Measurements from ENCODE around the gene KCNA3.
"Not testable (repeated sequence)": the region's sequence is repeated elsewhere in the genome, so short reads cannot be mapped to it uniquely, and the experiment has no call there.

KCNA3 gene

DNA sequence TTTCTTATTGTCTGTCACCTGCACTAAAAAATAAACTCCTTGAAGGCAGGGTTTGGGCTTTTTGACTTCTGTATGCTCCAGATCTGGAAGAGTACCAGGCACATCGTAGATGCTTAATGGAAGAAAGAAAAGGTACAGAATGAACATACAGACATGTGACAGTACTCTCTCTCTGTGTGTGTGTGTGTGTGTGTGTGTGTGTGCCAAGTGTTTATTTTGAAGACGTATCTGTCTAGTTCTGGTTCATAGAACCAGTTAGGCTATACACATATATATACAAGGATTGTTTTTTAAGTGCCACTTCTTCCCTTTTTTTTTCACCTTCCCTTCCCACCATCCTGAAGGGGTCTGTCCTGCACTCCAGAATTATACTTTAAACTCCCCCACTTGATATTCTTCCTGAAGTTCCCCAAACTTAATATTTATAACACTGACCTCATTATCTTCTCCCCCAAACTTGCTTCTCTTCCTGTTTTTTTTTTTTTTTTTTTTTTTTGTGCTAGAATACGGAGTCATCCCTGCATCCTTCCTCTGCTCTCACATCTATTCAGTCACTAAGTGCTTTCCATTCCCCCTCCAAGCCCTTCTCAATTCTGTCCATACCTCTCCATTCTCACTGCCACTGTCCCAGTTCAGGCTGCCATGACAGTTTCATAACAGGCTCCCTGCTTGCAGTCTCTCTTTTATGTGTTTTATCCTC is 5.4 kb upstream of the KCNA3 start:
- no peak for DNase-seq (ENCODE audit: low spot score)

DNA sequence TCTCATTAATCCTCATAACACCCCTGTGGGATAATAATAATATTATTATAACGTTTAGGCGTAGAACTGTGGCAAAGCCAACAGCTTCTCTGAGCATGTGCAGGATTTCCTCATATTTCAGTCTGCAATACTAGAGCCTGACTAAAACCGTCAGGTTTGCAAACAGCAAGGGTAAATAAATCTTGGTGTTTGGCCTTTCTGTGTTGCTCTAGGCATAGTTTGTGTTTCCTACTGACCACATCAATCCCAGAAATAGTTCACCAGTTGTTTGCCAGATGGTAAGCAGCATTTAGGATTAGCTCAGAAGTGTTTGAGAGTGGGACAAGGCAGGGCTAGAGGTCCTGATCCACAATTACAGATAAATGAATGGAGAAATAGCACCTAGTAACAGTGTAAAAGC is 2.8 kb upstream of the KCNA3 start:
- DNase-seq (ENCODE audit: low spot score): no peak

DNA sequence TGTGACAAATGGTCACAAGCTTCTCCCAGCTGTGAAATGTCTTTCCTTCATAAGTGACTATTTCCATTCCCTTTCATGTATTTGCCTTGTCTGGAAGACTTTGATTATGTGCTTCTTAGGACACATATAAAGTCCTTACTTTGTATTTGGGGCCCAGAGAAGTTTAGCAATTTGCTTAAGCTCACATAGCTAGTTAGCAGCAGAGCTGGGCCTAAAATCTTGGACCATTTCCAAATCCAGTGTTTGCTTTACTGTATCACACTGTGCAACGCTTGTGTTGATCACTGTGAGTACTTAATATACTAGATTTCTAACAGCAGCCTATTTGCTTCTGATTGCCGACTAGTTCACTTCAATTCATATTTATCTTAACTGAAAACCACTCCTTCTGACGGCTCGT is 2.2 kb upstream of the KCNA3 start:
- DNase-seq (ENCODE audit: low spot score): no peak

DNA sequence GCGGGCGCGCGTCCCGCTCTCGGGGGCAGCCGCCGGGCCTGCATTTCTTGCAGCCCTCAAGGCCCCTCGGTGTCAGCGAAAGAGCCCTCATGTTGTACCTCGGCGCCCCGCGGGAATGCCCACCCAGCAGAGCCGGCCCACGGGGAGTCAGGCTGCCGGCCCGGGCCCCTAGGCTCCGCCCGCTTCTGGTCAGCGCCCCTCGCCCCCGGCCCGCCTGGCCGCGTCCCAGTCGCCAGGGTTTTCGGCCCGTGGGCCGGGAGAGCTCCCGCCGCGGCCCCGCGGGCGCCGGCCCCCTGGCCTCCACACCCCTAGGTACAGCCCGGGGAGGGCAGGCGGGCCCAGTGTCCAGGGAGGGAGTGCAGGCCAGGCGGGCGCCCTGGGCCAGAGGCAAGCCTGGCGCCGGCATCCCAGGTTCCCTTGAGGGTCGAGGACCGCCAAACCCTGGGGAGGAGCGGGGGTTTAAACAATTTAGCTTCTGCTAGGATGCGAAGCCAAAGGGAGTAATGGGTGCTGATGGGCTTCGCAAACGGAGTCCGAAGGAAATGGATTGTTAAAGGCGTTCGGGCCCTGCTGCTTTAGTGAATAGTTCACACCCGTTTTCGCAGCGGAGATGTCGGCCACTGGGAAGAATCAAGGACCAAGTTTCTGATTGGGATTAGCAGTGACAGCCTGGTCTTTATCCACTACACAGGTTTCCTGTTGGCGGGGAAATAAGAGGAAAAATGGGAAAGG is 486 bp upstream of the KCNA3 start:
- no peak for DNase-seq (ENCODE audit: low spot score)

DNA sequence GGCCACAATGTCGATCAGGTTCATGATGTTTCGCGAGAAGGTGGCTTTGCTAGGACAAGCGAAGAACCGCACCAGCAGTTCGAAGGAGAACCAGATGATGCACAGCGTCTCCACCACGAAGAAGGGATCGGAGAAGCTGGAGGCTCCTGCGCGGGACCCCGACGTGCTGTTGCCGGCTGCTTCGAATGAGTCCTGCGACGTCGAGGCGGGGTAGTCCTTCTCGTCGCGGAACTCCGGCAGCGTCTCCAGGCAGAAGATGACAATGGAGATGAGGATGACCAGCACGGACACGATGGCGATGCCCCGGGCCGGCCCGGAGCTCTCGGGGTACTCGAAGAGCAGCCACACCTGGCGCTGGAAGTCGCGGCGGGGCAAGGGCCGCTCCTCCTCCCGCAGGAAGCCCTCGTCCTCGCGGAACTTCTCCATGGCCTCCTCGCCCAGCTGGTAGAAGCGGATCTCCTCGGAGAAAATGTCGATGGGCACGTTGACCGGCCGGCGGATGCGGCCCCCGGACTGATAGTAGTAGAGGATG is 869 bp downstream of the KCNA3 start:
- DNase-seq (ENCODE audit: low spot score): no peak

DNA sequence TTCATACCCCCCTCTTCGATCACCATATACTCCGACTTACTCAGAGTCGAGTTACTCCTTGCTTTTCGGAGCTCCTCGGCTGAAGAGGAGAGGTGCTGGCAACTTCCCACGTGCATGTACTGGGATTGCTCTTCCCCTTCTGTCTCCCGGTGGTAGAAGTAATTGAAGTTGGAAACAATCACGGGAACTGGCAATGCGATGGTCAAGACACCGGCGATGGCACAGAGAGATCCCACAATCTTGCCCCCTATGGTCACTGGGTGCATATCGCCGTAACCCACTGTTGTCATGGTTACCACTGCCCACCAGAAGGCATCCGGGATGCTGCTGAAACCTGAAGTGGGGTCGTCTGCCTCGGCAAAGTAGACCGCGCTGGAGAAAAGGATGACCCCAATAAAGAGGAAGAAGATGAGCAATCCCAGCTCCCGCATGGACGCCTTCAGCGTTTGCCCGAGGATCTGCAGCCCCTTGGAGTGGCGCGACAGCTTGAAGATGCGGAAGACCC is 1.5 kb downstream of the KCNA3 start:
- no peak for DNase-seq (ENCODE audit: low spot score)

DNA sequence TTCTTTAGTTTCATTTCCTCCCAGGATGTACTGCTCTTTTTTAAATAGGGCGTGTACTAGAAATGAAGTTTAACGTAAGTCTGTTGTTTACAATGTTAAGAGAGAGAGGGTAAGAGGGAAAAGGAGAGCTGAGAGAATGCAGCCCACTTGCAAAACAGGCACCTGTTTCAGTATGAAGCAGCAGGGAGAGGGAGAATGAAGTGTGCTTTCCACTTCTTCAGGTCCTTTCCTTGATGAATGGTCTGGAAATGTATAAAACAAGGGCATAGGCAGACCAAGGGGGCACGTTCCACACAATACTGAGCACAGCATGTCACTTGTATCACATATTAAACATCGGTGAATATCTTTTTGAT is 2.0 kb downstream of the KCNA3 start:
- DNase-seq (ENCODE audit: low spot score): no peak

DNA sequence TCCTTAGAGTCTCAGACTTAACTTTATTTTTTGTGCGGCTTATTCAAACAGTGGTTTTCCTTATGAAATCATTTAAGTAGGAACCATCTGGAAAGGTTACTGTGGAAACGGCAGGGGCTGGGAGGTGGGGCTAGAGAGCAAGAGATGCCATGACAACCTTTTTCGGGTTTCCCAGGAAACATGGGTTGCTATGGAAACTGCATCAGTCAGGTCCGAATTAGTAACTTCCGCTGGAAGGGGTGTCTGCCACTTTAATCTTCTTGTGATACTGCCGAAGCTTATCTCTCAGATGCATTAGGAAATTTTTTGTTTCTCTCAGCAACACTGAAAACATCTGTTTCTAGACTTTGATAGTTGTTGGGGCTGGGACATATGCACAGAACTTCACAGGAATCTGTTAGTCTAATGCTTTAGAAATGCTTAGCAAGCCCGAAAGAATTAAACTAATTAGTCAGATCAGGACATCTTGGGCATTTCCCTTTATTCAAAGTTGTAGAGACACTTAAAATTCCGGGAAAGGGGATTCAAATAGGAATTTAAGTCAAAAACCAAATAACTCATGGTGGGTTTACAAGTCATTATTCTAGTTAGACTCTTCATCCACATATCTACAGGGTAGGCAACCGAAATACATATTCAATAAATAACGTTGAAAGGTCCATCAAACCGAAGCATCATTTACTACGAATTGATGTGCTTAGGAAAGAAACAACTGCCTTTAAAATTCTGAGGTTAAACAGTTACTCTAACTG is 2.6 kb downstream of the KCNA3 start:
- no peak for DNase-seq (ENCODE audit: low spot score)

DNA sequence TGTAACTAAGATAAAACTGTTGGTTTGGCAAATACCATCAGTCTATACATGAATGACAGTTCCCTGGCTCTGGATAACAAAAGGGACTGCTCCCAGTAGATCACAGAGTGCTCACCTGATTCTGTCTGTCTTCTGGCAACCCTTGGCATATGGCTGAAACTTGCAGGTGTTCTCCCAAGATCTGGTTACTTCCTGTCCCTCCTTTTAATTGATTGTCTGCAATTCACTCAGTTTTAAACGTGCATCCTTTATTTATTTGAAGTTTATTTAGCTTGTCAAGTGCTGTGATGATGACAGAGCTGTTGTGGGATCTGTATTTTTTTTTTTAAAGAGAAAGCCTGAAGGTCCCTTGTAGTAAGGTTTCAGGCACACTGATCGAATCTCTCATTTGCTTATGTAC is 3.4 kb downstream of the KCNA3 start:
- no peak for DNase-seq (ENCODE audit: low spot score)

DNA sequence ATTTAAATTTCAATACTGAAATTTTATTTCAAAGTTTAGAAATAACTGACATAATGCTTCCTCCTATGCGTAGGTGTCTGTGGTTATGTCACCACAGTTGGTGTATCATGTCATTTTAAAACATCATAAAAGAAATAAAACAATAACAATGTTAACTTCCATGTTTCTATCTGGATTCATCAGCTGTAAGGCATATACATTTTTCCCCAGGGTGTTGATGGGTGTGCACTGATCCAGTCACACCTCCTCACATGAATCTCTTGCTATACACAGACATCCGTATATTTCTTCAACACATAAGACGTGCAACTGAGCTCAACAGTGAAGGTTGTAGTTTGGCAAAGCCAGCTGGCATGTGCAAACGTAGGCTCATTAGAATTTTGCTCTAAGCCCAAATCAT is 6.2 kb downstream of the KCNA3 start:
- no peak for DNase-seq (ENCODE audit: low spot score)

DNA sequence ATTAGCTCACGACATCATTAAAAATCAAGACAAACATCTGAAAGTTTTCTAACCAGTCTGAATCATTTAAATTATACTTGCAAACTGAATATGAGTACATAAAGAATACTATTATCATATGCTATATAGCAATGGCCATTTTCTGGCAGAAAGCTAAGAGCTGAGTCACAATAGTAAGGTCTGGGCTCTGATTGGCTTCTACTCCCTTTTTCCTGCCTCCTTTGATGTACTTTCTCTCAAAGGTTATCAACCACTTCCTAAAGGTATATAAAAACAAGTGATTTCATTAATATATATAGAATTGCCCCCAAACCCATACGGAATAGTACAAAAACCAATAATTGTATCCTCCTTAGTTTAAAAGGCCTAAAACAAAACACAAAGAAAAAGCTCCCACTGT is 7.0 kb downstream of the KCNA3 start:
- no peak for DNase-seq (ENCODE audit: low spot score)

DNA sequence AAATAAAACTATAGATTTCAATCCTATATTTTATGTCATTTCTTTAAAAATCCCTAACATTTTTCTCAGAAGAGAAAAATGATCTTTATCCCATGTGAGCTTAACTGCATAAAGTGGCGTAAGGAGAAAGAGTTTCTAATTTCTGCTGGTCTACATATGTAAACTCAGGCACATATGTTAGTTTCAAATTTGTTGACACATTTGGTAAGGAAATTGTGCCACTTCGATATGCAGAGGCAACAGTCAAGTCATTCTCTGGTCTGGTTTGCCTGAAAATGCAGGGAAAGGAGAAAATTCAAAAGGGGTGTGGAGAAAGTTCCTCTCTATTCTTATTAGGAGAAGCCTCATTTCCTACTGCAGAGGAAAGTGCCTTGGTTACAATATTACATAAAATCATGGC is 11.5 kb downstream of the KCNA3 start:
- DNase-seq (ENCODE audit: low spot score): no peak

DNA sequence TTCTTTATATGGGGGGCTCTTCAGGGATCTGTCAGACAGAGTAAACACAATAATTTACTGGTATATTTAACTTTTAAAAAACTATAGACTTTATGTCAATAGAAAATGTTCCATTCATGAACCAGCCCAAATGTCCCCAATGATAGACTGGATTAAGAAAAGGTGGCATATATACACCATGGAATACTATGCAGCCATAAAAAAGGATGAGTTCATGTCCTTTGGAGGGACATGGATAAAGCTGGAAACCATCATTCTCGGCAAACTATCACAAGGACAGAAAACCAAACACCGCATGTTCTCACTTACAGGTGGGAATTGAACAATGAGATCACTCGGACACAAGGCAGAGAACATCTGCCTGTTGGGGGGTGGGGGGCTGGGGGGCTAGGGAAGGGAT is 15.2 kb downstream of the KCNA3 start:
- not testable (repeated sequence) for DNase-seq (ENCODE audit: low spot score)

DNA sequence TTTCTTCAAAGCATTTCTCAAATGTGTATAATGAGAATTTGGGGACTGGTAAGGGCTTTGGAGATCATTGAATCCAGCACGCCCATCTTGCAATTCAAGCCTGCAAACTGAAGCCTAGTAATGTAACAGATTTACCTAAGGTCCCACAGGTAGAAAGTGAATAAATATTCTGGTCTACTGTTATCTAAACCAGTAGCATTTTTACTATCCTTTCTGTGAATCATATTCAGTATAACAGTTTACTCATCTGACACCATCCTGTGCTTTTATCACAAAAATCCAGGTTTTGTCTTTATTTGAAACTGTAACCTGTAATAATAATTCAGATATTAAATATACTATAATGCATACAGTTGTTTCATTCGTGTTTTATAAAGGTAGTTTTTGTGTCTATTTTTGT is 17.4 kb downstream of the KCNA3 start:
- DNase-seq (ENCODE audit: low spot score): no peak

DNA sequence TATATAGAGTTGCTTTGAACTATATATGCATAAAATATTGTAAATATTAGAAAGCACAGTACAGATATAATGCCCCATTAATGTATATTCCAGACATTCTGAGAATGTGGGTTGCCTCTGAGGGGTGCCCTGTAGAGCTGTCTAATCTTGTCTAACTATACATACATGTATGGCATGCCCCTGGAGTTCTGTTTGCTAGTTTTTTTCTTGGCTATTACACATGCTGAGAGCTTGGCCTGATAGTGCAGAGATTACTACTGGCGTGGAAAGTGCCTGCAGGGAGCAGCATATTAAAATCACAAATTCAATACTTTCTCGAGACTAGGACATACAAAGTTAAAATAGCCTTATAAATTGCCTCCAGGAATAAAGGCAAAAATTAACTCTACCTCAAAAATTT is 24.1 kb downstream of the KCNA3 start:
- no peak for DNase-seq (ENCODE audit: low spot score)

DNA sequence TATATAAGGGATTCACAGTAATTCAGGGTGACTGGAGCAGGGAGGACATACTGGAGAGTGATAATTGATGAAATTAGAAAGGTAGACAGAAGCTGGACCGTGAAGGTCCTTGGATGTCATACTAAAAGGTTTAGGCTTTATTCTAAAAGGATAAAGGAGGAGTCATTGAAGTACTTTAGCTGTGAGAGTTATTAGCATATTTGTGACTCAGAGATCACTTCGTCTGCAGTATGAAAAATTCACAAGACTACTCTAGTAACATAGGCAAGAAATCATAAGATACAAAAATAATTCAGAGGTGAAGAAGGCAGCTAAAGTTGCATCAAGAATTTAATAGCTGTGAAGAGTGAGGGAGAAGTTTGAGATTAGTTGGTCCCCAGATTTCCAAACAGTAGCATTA is 26.3 kb downstream of the KCNA3 start:
- no peak for DNase-seq (ENCODE audit: low spot score)

DNA sequence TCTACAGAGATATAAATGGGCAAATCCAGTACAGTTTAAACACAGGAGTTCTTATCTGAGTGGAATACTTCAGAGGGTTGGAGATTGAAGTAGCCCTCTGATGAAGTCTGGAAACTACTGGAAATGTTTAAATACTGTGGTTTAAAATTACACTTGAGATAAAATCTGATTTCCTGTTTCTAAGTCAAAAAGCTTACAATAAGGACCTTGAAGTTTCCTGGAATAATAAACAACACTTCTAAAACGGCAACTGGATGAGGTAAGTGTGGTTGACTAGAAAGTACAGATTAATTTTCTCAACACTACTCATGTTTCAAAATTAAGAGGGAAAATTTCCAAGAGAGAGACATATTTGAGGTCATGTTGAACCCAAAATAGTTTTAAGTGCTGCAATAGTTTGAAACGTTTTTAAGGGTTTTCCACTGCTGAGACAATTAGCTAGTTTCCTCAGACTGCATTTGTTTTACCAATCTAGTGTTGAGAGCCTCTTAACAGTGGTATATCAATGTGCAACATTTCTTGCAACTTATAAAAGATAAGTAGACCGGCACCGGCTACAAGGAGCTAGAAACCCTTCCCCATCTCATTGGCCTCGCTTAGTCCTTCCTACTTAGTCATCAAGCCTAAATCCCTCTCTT is 27.4 kb downstream of the KCNA3 start:
- no peak for DNase-seq (ENCODE audit: low spot score)

DNA sequence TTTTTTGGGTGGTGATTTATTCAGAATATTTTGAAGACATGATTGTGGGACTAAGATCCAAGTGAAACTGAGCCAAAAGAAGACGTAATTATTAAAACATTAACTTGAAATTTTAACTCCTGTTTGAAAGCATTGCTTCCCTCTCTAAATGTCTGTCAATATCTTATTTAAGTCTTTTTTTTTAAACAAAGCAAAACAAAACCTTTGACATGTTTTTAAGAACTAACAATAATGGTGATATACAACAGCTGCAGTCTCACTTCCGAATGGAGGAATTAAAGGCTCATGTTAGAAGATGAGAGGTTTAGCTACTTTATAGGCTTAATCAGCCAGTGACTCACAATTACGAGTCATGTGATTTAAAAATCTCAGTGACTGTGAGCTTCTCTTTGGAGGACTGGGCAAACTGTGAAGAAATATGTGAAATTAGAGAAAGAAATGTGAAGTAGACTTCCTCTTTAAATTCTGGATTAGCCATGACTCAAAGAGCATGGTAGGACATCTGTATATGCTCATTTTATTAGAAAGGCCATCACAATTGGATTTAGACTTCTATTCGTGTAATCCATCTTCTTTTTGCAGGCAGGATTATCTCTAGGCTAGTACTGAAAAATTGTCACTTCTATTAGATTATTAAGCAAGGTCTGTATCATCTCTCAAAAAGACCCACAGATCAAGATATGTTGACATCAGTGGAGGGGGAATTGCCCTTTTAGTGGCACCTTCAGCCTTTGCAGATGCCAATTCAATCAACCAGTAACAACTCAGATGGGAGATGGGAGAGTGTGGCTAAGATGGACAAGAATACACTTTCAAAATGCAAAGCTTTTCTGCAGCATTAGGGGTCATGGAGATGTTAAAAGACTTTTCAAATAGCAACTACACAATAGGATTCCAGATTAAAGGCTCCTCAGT is 28.7 kb downstream of the KCNA3 start:
- no peak for DNase-seq (ENCODE audit: low spot score)

DNA sequence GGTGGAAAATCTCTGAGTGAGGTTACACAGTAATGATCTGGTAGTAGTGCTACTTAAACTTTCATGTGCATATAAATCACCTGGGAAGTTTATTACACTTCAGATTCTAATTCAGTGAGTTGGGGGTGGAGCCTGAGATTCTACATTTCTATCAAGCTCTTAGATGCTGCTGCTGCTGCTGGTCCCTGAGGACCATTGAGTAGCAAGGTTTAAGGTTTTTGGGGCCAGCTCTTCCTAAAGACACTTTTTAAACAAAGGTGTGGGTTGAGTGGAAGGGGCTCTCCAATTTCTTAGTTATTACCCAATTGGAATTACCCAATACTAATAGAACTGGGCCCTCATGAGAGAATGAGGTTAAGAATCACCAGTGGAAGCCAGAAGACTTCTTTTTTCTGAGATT is 29.5 kb downstream of the KCNA3 start:
- DNase-seq (ENCODE audit: low spot score): no peak

DNA sequence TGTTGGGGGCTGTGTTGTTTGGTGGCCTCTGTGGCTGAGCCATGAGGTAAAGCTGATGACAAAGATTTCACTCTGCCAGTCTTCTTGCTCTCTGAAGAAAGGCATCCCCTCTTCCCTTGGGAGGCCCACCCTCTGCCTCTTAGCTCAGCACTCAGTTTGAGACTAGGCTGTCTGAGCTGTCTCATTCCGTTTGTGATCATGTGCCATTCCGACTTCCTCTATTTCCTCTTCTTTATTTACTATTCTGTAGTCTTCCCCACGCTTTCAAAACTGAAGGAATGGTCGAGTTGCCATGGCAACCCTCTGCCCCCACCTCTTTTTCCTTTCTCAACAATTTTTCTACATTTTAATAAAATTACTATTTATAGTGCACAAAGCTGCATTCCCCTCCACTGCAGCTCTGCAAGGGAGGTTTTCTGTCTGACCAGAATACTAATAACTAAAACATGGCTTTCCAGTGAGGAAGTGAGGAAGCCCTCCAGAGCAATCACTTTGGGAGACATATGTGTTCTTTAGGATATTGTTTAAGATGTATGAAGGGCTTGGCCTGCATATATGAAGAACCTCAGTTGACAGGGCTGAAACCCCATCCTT is 30.8 kb downstream of the KCNA3 start:
- DNase-seq (ENCODE audit: low spot score): no peak

All from SW480 (cell line).